HG03097 (cell line): ENCODE results near the gene NKX2-2.

Experiments used
- ATAC-seq: cut with Tn5 transposase; IDR thresholded peaks from one replicate; pipeline ENCODE4 v1.9.1; 2021; ENCODE audit not compliant: unreplicated experiment, low FRiP score

The NKX2-2 gene

DNA sequence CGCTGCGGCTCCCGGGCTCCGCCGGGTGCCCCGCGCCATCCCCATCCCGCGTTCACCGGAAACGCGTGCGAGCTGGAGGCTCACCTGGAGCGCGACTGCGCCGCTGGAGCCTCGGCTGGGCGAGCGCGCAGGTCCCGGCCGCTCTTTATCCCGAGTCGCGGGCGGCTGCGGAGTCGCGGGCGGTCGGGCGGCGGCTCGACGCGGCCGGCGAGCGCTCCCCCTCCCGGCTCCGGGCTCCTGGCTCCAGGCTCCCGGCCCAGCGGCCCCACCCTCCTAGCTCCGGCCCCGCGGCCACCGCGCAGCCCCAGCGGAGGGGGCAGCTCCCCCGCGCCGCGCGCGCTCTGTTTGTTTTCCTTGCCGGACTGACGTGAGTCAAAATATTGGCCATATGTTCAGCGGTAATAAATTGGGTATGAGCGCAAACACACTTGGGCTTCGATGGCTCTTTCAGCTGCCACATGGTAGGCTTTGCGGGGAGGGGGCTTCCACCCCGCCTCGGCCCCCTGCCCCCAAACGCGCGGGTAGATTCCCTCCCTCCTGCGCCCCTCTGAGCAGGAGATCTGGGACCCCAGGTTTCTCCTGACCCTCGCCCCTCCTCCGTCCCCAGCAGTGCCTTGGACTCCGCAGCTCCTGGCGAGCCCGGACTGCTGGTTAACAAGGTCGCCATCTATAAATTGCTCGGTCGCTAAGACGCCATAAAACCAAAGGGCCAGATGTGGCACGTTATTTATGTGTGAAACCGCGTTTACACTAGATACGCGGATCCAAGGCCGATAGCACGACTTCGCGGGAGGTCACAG is 8.8 kb upstream of the NKX2-2 start:
- no peak for ATAC-seq

DNA sequence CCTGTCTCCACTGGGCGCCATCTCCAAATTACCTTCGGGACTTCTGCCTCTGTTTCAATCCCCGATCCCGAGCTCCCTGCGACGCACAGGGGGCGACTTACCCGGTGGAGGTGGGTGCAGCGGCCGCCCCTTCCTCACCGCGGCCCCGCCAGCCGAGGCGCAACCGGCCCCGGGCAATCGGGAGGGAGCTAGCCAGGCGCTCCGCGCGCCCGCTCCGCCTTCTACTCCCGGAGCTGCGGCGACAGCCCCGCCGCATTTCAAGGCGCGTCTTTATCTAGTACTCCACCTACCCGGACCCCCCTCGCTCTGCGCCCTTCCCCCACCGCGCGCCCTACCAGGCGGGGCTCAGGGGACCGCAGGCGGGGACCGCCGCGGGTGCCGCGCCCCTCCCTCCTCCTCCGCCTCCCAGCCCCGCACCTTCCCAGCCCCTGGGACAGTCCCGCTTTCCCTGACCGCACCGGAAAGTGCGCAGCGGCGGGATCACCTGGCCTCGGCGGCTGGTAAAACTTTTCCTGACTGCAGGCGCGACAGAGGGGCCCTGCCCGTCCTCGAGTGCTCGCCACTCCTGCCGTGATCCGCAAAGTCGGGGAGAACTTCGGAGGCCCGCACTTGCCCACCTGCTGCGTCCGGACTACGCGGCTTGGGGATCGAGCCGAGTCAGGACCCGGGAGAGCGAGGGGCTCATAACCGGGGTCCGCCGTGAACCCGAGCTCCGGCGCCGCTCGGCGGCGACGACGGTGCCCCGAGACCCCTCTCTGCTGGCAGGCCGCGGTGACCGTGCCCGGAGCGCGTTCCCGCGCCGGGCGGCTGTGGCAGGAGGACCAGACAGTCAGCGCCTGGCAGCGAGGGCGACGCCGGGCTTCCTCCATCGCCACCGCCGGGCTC is 8.0 kb upstream of the NKX2-2 start:
- ATAC-seq = no peak

DNA sequence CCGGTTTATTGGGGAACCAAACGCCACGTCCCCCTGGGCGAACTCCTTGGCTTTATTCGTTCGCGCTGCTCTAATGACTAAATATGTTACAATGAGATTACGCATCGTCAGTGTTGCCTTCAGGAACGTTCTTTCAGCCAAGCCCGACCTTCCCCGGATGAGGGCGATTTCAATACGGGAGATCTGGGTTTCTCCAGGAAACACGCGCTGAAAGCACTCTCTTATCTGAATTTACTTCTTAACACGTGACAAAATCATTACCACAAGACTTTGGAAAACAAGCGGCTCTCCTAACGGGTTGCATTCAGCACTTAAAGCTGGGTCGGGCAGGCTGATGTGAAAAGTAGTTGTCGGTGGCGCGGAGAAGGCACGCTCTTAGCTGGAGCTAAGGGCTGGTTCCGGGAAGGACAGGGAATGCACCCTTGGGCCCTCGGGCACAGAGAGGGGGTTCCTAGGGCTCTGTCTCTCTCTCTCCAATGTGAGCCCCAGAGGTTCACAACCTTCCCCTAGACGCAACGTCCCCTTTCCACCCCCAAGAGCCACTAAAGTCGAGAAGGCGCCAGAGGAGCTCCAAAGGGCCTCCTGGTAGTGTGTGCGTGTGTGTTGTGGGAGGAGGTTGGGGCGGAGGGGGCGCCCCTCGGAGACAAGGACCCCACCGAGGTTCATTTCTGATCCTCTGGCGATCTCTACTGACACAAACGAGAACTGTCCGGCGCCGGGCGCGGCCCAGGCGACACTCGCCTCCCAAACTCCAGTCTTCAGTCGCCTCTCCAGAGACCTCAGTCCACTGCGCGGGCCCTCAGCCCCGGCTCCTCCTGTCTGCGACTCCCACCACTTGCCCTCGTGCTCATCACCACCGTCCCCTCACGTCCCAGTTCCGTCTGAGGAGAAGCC is 7.1 kb upstream of the NKX2-2 start:
- ATAC-seq = no peak

DNA sequence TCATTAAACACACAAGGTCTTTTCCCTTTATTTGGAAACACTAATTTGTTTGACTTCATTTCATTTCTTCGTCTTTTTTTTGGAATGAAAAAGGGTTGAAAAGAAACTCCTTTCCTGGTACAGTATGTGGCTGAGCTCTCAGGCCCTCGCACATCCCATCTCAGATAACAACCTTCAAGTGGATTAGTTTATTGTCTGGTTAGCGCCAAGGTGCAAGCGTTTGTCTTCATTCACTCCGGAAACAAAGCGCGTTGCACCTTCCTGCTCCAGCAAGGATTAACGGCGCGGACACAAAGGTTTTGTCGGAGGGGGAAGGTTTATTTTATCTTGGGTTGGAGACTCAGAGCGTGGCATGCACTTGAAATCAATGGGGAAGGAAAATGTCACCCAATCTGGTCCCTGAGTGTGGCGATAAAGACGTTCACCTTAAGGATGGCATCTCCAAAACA is 5.3 kb upstream of the NKX2-2 start:
- ATAC-seq = no peak

DNA sequence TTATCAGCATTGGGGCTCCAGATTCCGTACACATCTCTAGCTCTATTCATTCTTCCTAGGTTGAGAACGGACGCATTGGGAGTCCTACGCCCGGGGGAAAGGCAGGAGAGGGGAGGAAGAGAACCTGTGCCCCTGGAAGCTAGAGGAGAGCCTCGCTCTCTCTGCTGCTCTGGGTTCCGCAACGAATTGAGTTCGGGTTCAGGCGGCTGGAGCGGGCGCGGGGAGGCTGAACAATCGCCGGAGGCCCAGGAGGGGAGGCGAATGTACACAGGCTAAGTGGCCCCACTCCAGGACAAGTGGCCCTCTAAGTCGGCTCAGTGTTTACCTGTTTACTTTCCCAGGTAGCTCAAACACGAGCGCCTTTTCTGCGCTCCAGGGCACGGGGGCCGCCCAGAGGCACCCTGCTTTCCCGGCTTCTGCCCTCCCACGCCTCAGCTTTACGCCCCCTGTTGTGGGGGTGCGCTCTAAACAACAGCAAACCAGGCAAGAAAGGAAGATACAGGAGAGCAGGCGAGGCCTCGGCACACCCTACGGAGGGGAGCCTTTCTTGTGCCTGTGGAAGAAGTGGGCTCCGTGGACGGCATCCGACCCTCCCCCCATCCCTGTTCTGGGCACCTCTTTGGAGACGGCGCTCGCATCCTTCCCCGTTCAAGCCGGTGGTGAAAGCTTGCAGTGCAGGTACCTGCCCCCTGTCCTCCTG is 4.6 kb upstream of the NKX2-2 start:
- ATAC-seq = no peak

DNA sequence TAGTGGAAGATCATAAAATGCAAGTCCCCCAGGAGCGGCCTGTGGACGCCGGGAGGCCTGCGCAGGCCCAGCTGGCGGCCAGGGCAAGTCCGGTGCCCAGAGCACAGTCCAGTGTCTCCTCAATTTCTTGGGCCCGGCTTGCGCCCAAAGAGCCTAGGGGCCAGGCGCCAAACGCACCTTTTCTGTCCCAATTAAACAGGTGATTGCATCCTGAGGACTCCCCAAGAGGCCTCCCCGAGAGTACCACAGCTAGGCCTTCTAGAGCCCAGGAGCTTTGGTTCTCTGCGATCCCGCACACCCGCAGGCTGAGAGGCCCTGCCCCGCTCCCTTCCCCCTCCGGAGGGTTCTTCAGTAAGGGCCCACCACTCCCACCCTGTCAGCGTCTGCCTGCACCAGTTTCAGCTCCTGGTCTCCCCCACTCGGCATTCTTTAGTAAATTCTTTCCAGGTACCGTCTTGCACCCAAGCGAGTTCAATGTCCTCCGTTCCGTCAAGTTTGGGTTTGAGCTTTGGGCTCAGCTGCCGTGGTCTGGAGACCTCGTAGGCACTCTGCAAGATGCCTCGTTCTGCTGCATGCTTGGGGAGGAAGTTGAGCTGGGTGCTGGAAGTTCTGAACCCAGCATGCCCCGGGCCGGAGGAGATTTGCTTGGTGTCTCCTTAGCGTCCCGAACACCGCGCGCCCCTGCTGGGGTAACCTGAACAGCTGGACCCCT is 3.9 kb upstream of the NKX2-2 start:
- ATAC-seq = no peak

DNA sequence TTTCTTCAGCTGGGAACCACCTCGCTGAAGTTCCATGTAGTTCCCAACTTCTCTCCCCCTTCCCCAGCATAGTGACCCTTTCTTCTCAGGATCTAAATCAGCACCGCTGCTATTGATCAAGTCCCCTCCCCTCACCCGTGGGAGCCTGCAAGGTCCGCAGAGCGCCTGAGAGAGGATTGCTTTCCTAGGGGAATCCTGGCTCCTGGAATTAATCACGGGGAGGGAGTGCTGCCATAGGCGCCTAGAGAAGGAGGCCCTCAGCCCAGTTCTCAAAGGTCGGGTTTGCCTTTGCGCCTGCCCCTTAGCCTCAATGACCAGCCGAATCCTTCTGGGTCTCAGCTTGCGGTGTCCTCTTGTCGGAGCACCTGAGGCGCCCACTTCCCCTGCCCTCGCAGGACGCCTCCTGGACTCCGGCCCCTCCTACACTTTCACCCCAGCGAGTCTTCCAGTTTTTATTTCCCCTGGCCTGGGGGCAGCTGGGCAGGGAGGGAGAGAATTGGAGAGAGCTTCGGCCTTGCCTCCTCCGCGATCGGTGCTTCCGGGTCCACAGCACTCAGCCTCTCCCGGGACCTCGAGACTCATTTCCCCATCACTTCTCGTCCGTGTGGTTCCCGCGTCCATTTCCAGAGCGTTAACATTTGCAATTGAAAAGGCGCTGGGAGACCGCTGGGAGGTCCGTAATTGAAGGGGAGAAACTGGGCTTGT is 3.1 kb upstream of the NKX2-2 start:
- ATAC-seq = no peak

DNA sequence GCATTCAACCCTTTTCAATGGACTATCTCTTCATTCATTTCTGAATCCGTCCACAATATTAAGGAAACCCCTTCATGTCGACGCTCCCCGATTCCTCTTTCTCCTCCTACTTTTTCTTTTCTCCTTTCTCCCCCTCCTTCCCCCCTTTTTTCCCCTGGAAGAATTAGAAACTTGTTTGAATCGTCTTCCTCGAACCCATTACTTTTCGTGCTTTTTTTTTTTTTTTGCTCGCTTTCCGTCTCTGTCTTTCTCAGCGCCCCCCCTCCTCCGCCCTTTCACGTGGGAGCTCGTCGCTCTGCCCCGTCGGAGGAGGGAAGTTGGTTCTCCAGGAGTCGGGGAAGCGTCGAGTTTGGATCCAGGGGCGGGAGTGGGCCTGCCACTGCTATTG is 2.3 kb upstream of the NKX2-2 start:
- no peak for ATAC-seq

DNA sequence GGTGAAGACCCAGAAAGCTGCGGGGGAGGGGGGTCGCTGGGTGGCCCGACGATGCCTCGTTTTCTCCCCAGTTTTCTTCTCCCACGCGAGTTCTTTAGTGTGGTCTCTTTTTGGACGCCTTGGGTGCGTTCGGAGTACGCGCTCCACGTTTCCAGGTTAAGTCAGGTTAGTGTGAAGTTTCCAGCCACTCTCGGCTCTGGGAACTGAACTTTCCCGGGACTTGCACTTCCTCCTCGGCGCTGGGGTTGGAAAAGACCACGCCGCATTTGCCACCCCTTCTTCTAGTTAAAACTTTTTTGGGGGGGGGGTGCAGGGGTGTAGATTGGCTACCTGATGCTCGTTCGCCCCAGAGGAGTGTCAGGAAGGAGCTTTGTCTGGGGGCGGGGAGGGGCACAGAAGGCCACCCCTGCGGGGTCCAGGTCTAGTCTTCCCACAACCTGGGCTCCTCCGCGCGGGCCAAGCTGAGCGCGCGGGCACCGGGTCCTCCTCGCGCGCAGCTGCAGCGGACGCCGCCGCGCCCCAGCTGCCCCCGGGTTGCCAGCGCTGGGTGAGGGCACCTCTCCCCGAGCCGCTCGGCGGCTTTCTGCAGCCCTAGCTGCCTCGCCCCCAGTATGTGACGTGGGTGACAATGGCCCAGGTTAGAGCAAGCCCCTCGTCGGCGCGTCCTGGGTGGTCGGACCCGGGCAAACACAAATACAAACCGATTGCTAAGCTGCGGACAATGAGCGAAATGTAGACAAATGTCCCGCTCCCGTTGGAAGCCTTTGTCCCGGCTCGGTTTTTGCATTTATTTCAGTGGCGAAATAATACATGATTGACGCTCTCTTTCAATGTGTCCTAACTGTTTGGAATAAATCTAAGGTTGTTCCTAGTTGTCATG is 1.7 kb upstream of the NKX2-2 start:
- no peak for ATAC-seq

DNA sequence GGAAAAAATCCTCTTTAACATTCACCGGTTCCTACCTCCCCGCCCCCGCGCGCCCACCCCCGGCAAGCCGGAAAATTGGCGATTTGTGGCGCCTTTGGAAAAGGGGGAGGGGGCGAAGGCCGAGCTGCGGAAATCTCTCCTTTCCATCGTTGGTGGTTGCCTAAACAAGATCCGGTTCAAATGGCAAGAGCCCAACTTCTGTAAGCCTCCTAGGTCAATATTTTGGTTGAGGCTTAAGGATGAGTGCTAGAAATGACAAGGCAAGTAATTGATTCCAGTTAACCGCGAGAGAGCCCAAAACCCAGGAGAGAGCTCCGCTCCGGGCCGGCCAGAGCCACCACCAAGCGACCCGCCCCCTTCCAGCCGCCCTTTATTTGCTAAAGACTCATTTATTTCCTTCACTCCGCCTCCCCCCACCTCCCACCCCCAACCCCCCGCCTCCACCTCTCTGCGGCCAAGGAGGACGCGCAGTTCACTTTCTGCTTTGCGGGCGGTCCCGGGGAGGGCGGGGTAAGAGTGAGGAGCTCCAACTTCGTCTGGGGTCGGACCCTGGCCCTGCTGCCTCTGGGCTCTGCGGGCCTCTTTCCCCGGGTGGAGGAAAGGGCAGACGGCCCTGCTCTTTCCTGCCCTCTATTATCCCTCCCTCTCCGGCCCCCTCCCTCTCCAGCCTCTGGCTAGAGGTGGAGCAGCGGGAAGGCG is 838 bp upstream of the NKX2-2 start:
- no peak for ATAC-seq

DNA sequence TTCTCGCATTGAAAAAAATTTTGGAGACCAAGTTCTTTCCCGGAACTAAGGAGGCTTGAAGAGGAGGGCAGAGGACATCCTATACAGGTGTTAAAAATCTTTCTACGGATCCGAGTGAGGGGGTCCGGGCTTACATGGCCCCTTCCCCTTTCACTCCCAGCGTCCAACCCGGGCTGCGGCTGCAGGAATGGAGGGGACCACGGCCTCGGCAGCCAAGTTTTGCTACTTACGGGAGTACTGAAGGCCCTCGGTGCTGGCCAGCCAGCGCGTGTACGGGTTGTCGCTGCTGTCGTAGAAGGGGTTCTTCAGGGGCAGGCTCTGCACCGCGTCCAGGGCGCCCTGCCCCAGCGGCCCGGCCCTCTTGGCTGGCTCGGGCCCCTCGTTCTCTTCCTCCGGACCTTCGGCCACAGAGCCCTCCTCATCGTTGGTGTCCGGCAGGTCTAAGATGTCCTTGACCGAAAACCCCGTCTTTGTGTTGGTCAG is 642 bp downstream of the NKX2-2 start:
- ATAC-seq = no peak

DNA sequence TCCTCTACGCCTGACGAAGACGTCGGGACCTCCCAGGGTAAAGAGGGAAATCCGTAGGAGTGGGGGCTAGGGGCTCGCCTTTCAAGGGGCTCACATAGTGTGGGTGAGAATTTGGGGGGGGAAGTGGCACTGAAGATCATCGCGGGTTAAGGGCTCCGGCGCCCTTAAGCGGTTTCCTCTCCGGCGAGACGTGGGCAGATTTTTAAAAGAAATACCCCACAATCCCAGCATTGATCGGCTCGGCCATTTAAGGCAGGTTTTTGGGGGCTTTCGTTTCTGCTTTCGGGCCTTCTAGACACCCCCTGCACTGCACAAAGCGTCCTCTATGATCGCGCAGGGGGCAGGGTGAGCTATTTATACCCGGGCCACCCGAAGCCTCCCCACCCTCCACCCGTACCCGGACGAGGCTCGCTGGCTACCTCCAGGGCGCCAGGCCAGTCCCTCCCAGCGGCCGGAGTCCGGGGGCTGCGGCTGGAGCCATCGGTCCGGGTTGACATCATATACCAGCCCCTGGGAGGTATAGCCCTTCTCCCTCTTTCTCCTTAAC is 1.2 kb downstream of the NKX2-2 start:
- no peak for ATAC-seq

DNA sequence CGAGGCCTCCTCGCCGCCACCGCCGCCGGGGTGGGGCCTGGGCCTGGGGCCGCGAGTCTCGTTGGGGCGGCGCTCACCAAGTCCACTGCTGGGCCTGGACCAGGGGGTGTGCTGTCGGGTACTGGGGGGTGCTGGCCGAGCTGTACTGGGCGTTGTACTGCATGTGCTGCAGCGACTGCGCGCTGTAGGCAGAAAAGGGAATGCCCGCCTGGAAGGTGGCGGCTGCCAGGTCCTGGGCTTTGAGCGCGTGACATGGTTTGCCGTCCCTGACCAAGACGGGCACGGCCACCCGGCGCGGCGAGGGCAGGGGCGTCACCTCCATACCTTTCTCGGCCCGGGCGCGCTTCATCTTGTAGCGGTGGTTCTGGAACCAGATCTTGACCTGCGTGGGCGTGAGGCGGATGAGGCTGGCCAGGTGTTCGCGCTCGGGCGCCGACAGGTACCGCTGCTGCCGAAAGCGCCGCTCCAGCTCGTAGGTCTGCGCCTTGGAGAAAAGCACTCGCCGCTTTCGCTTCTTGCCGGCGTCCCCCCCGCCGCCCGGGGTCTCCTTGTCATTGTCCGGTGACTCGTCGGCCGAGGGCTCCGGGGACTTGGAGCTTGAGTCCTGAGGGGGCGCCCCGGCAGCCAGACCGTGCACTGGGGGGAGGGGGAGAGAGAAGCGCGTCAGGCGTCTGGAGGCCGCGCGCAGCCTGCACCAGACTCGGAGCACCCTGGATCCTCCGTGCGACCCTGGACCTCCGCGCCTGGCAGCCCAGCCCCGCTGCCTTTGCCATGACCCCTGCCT is 1.8 kb downstream of the NKX2-2 start:
- no peak for ATAC-seq

DNA sequence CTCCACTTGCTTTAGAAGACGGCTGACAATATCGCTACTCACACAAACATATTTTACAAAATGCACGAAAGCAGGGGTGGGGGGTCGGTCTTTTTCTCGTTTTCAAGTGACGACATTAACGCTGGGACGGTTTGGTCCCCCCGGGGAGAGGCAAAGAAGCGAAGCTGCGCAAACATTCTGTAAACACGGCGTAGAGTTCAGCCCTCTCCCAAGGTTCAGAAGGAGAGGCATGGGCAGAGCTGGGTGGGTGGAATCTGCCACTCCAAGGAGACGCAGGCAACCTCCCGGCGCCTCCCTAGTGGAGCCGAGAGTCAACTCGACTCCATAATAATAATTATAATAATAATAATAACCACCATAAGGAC is 2.4 kb downstream of the NKX2-2 start:
- ATAC-seq = no peak

DNA sequence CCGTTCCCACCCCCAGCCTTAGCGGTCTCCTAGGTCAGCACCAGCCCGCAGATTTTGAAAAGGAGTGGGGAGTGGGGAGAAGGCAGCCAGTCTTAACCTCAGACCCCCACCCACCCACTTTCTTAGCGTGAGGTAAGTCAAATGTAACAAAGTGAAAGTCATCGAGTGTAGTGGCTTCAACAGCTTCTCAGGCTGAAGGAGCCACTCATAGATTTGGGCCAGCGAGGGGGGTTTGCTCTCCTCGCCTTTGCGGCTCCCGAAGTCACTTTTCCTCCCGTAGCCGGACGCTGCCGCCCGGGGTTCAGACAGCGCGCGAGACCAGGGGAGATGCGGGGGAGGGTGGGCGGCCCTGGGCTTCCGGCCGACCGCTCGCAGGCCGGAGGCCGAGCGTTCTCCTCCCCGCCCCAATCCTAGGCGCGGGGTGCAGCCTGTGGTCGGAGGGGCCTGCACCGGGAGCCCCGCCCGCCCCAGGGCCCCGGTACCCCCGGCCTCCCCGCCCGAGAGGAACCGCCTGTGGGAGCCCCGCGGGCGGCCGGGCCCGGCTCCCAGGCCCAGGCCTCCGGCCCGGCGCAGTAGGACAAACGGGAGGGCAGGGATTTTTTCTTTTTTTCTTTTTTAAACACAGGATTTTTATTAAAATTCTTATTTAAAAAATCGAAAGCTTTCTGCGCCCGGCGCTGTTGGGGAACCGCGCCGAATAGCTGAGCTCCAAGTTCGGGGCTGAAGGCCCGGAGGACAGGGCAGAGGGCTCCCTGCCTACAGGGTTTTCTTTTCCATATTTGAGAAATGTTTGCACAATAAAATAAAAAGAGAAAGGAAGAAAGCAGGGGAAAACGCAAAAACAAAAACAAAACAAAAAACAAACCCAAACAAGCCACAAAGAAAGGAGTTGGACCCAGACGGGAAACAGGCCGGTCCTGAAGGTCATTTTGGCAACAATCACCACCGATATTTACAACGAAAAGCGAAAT is 3.2 kb downstream of the NKX2-2 start:
- no peak for ATAC-seq
